GM19455 (cell line): ENCODE measurements around the gene KLLN.
"Not testable (repeated sequence)": the region's sequence is repeated elsewhere in the genome, so short reads cannot be mapped to it uniquely, and the experiment has no call there.

Experiments used
- ATAC-seq: cut with Tn5 transposase; IDR thresholded peaks from one replicate; pipeline ENCODE4 v1.9.1; 2021; ENCODE audit not compliant: unreplicated experiment

Gene KLLN

DNA sequence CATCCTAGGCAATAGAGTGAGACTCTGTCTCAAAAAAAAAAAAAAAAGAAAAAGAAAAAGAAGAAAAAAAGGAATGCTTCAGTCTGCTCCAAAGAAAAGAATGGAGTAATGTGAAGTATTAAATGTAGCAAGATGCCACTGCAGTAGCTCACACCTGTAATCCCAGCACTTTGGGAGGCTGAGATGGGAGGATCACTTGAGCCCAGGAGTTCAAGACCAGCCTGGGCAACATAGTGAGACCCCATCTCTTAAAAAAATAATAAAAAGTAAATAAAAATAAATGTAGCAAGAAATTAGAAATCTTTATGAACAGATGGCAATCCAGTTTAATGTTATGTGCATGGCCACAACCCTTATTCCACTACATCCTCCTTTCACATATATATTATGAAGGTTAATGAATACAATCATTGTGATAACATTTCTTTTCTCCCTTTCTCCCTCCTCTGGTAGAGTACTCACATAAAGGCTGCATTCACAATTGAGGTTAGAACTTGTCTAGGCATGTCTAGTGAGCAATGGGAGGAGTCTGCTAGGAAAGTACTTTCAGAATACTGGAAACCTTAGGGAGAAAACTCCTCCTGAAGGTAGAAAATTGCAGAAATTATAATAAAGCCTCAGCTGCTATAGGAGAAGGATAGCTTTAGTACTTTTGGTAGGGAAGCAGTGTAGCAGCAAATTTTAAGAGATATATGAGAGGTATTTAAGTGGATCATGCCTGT, 20.4 kb downstream of the KLLN start:
- ATAC-seq = no peak

DNA sequence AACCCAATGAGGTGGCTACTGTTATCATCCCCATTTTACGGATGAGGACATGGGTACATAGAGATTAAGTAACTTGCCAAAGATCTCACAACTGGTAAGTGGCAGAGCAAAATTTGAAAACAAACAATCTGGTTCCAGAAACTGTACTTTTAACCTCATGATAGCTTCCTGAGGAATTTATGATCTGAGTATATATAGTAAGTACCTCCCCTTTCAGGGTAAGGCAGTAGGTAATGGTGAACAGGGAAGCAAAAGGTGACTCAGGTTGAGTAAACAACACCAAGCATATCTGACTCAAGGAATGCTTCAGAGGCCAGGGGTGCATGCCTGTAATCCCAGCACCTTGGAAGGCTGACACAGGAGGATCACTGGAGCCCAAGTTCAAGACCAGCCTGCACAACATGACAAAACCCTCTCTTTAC, 21.1 kb downstream of the KLLN start:
- ATAC-seq = no peak

DNA sequence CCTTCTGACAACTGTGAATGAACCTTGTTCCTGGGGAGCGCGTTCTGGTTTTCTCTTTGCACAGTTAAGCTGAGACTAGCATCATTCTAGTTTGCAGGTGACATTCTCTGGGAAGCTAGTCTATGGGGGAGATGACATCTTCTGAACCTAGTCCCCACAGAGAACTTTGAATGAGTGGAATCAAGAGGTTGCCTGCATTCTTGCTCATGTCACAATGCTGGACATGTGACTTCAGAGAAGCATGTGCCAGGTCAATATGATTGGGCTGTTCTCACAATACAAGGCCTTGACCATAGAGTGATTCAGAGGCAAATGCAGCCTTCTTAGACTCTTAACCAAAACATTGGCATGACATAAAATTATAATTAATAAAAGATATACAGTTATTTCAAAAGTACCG, 22.1 kb downstream of the KLLN start:
- no peak for ATAC-seq

DNA sequence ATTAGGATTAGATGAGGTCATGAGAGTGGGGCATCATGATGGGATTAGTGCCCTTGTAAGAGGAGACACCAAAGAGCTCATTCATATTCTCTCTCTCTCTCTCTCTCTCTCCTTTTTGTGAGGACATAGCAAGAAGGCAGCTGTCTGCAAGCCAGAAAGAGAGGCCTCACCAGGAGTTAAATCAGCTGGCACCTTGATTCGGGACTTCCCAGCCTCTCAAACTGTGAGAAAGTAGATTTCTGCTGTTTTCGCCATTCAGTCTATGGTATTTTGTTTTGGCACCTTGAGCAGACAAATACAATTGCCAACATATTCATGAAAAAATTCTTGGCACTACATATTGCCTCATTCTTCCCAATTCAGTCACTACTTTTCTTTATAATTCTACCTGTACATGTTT, 24.7 kb downstream of the KLLN start:
- no peak for ATAC-seq

DNA sequence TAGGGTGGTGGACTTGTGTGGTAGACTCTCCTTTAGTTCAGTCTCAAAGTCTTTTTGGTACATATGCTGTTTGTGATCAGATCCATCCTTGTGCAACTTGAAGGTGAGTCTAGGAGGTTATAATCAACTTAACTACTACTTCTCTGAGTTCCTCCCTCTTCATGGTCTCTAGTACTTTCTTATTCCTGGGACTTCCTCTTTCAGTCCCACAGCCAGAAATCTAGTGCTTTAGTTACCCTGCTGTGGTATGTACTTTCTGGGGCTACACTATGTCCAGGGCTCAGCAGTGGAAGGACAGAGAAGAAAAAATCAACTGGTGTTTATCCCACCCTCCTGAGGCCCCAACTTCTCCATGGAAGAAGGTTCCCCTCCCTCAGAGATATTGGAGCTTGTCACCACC, 25.9 kb downstream of the KLLN start:
- no peak for ATAC-seq

DNA sequence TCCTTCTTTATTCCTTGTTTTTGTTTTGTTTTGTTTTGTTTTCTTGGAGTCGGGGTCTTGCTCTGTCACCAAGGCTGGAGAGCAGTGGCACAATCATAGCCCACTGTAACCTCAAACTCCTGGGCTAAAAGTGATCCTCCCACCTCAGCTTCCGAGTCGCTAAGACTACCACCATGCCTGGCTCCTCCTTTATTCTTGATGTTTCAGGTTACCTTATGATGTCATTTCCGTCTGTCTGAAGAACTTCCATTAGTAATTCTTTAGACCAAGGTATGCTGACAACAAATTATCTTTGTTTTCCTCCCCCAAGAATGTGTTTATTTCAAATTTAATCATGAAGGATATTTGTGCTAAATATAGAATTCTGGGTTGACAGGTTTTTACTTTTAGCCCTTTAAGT, 27.2 kb downstream of the KLLN start:
- no peak for ATAC-seq

DNA sequence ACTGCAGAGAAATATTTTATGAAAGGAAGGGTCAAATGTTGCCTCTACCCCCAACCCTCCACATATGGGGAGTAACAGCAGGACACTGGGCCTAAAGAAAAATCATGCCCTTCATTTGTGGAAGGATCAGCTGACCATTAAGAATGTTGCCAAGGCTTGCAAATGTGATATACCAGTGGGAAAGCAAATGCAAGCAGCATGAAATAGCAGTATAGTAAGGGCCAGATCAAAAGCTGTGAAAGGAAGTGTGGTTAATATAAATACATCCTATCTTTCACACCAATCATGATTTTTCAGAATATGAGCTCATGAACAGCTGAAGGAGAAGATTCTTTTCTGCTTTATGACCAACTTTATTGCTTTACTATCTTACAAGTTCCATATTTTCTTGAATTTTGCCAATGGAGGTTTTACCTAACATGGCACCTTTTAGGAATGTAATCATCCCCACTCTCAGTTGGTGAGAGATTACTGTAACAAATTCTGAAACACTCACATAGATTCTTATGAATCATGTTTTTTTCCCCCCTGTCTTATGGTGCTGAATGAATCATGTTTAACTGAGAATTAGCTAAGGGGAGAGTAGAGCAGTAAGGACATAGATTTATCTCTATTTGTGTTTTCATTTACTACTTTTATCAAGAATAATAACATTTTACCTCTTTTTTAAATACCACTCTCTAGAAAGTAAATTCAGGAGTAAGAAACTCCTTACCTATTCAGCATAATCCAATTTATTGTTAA, 33.2 kb downstream of the KLLN start:
- no peak for ATAC-seq

DNA sequence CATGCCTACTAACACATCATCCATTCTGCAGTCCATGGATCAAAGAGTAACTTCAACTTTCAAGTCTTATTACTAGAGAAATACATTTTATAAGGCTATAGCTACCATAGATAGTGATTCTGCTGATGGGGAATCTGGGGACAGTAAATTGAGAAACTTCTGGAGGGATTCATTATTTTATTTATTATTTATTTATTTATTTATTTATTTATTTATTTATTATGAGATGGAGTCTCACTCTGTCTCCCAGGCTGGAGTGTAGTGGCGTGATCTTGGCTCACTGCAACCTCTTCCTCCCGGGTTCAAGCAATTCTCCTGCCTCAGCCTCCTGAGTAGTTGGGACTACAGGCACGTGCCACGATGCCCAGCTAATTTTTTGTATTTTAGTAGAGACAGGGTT, 34.3 kb downstream of the KLLN start:
- ATAC-seq = not testable (repeated sequence)

DNA sequence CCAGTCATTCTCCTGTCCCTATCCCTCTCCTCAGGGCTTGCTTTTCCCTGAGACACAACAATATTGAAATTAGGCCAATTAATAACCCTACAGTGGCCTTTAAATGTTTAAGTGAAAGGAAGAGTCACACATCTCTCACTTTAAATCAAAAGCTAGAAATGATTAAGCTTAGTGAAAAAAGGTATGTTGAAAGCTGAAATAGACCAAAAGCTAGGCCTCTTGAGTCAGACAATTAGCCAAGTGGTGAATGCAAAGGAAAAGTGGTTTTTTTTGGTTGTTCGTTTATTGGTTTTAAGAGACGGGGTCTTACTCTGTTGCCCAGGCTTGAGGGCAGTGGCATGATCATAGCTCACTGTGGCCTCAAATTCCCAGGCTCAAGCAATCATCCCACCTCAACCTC, 35.7 kb downstream of the KLLN start:
- no peak for ATAC-seq

DNA sequence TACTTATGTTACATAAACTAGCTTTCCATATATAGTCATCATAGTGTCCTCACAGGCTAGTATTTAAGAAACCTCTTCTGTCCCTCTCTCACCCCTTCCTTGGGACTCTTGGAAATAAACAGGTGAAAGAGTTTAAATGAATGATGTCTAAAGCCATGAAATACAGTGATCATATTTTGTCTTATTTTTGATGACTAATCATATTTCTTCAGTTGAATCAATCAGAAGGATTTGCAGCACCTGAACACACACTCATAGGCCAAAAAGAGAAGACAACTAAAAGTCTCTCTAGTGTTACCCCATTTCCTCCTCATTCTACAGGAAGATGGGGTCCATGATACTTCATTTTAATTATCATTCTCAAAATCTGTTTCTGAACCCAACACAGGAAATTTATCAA, 36.7 kb downstream of the KLLN start:
- ATAC-seq = no peak

DNA sequence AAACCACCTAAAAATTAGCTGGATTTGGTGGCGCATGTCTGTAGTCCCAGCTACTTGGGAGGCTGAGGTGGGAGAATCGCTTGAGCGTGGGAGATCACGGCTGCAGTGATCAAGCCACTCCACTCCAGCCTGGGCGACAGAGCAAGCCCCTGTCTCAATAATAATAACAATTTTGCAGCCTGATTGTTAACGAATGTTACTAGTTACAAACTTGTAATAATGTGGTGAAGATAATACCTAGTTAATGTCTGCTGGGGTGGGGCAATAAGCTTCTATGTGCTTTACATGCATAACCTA, 44.1 kb downstream of the KLLN start:
- ATAC-seq = no peak

DNA sequence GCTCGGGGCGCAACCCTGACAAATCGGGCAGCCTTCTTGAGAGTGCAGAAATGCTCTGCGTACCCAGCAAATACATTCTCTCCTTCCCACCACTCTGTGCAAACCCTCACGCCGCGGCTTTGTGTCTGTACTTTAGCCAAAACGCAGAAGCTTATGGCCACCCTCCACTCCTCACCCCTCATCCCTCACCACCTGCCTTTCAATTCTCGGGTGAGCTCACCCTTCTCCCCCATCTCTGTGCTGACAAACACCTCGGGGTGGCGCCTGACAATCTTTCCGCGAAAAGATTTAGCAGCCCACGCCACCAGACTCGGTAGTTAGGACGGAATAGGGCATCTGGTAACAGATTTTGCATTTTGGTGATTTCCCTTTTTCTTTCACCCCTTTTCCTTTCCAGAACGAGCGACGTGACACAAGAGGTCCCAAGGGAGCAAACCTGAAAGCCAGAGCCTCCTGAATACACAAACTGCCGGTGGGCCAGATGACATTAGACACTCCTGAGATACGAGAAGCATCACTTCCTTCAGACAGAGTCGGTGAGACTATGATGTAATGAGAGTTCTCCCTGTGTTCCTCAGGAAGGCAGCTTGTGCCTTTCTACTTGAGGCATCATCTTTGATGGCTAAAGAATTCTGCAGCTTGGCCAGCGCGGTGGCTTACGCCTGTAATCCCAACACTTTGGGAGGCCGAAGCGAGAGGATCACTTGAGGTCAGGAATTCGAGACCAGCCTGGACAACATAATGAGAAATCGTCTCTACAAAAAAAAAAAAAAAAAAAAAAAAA, 44.6 kb downstream of the KLLN start:
- ATAC-seq = peak; percentile 46

DNA sequence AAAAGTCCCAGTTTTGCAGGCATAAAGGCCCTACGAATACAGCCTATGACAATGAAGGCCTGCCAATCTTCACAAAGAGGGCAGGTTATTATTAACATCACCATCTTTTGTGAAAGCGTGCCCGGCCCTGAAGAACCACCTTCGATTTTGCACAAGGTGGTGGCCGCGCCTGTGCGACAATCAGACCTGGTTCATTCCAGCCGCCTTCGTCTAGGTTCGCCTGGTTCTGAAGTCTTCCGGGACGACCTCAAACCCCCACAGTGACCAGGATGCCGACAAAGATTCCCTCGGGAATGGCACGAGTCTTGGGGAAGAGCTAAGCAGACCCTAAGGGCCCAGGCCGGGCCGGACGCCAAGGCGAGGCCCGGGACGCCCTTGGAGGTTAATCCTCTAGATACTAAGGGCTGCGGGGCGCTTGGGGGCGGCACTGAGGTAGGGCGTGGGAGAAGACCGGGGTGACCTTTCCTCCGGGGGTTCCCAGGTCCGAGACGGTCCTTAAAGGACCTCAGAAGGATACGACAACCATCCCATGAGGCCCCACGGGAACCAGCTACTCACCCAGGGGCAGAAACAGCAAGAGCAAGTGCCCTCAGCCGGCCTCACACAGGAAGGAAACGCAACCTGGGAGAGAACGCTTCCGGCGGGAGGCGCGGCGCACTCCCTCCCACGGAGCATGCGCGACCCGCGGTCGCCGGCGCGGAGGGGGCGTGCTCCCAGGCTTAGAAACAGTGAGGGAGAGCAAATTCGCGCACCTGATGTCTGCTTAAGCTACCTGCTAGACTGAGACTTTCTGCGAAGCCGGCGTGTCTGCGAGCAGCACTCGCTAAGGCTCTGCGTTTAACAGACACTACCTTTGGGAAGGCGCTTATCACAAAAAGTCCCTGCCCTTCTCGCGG, 45.5 kb downstream of the KLLN start, which contains the start of gene ATAD1:
TSS of gene ATAD1 (minus strand) at position 618 of the 896 bp plus-strand sequence. CDS start 3,627 bp downstream, outside the sequence.
- ATAC-seq = peak; percentile 76

DNA sequence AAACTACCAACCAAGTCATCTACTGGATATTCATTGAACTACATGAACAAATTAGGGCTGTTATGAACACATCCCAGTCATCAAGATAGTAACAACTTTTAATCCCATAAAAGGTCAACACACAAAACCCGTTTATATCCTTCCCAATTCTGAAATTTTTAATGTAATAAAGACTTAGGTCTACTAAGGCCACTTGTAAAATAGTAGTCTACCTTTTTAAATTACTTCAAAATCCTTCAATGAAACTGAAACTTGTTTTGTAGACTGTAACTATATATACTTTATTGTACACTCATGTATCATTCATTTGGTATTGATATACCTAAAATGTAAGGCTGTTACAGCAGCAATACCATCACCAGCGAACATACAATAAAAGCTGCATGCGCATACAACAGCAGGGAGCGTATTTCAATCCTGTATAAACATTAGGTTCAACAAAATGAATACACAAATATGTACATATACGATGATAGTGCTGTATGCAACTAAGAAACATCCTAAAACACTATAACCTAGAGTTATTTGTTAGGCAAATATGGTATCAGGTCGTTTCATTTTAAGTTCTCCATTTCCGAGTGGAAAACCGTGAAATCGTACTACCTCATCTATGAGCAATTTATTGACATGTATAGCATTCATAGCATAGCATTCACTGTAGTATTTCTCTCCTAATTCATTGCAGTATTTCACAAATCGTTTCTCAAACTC, 46.3 kb downstream of the KLLN start:
- ATAC-seq = peak; percentile 6

DNA sequence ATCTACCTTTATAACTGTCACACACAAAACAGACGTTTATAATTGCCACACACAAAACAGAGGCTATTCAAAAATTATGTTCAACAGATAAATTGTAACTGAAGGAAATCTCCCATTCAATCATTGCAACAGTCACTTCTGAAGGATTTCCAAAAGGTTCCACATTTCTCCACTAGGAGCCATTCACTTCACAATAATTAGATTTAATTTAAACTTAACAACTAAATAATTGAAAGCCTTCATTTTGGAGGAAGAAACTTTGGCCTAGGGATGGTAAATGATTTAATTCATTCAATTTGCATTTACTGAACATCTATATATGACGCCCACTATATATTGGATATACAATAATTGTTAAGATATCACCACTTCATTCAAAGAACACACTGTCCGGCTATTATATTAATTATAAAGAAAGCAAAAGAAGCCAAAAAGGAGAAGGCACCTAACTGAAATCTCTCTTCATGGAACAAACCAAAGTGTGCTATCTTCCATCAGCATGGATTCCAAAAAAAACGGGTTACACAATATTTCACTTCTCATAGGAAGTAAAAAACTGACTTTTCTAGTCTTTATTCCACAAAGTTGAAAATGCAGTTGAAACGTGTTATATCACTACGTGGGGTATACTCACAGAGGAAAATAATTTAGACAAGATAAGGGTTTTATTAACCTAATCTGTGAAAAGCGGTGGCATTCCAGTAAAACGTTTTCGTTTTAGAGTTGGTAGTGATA, 47.0 kb downstream of the KLLN start:
- ATAC-seq = no peak
